Jurkat, Clone E6-1 (cell line): ENCODE results near the gene PRM1.

ENCODE experiments used
- DNase-seq: peaks from one replicate; pipeline ENCODE4 v3.0.0-alpha.2; 2011; ENCODE audit warnings: low read depth, low spot score
- H3K4me3 ChIP-seq: 2 replicates; pipeline ENCODE4 v1.5.1; 2011; ENCODE audit warnings: mild to moderate bottlenecking, low read length, control low read depth, moderate library complexity

PRM1 gene

GRCh38 chr16:11258553-11259492 lies 22.3 kb downstream of the PRM1 start:
- no peak overlapping the region for H3K4me3 ChIP-seq

GRCh38 chr16:11257131-11257938 lies 23.8 kb downstream of the PRM1 start:
- DNase-seq: peak; percentile 52
- peak overlapping the region; percentile 81 for H3K4me3 ChIP-seq

More at GRCh38 chr16:11258553-11259492, 22.3 kb downstream of the PRM1 start:
- peak; percentile 79 for DNase-seq

DNA sequence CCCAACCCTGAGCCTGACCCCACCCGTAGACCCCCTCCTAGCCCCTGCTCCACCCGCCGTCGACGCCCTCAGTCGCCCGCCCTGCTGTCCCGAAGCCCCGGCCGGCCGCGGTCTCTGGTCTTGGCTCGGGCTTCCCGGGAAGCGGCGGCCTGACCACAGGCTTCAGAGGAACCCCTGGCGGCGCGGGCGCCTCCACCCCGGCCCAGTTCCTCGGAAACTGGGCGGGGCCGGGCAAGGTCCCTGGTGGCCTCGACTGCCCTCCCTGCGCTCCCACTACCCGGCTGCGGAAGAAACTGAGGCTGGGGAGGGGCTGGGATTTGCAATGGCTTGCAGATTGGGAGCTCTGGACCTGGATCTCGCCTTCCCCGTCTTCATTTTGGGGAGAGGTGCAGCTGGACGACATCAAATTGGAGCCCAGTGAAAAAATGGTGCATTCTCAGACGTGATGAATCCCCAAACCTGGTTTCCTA lies 24.4 kb downstream of the PRM1 start:
- DNase-seq: no peak
- peak overlapping the region; percentile 81 for H3K4me3 ChIP-seq

DNA sequence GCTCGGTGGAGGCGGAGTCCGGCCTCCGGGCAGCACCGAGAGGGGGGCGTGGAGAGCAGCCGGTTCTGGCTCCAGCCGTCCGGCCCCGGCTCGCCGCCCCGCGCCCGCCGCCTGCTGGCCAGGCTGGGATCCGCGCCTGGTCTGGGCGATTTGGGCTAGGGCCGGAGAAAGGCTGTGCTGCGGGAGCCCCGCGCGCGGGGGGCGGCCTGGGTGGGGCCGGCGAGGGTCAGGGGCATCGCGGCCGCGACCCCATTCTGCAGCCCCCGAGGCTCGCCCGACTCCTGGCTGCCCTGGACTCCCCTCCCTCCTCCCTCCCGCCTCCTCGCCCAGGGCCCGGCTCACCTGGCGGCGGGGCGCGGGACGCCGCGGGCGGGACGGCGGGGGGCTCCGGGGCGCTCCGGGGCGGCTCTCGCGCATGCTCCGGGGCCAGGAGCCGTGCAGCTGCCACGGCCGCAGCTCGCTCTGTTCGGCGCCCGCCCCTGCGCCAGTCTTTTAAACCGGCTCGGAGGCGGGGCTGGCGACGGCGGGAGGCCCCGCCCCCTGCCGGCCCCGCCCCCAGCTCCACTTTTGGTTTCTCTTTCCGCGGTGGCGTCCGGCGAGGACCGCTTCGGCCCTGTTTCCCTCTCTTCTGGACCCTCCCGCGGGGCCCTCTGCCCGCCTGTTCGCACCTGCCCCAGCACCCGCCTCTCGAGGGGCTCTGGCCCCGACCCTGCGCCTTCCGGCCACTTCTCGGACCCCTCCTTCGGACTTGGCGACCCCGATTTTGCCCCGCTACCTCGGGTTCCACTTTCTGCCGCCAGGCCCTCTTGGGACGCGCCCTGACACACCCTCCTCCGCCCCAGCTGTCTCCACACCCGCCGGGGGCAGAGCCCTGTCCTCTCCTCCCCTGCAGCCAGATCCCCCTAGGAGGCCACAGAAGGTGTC lies 25.1 kb downstream of the PRM1 start, which contains the start of gene SOCS1:
Gene SOCS1 (minus strand): TSS at position 468 of the 924 bp plus-strand sequence. CDS start 726 bp downstream, outside the sequence.
- DNase-seq: peak; percentile 66
- H3K4me3 ChIP-seq: peak within 1 kb of the TSS; percentile 81

- no peak for DNase-seq
- peak overlapping the region; percentile 58 for H3K4me3 ChIP-seq
Measured at GRCh38 chr16:11254913-11255736, 26.0 kb downstream of the PRM1 start.

DNA sequence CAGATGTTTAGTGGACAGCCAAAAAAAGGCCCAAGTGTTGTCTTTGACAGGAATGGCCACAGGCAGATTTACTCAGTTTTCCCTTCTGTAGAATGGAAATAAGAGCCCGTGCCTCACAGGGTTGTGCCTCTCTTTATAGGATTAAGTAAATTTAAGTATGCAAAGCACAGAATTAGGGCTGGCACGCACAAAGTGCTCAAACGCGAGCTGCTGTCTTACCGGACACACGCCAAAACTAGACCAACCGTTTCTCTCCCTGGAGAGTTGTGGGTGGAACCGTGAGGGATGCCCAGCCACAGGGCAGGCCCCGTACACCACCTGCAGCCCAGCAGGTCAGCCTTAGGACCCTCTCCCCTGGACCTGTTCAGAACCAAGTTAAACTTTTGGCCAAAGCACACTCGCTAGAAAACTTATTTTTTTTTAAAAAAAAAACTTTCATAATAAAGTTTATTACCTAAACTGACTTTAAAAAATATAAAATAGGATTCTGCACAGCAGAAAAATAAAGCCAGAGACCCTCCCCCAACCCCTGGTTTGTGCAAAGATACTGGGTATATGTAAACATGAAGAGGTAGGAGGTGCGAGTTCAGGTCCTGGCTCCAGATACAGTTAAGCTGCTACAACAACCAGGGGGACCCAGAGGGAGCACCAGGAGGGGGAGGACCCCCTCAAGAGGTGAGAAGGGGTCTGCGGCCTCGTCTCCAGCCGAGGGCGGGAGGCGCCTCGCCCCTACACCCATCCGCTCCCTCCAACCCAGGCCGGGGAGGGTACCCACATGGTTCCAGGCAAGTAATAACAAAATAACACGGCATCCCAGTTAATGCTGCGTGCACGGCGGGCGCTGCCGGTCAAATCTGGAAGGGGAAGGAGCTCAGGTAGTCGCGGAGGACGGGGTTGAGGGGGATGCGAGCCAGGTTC lies 26.9 kb downstream of the PRM1 start:
- no peak overlapping the region for H3K4me3 ChIP-seq
- DNase-seq: no peak

DNA sequence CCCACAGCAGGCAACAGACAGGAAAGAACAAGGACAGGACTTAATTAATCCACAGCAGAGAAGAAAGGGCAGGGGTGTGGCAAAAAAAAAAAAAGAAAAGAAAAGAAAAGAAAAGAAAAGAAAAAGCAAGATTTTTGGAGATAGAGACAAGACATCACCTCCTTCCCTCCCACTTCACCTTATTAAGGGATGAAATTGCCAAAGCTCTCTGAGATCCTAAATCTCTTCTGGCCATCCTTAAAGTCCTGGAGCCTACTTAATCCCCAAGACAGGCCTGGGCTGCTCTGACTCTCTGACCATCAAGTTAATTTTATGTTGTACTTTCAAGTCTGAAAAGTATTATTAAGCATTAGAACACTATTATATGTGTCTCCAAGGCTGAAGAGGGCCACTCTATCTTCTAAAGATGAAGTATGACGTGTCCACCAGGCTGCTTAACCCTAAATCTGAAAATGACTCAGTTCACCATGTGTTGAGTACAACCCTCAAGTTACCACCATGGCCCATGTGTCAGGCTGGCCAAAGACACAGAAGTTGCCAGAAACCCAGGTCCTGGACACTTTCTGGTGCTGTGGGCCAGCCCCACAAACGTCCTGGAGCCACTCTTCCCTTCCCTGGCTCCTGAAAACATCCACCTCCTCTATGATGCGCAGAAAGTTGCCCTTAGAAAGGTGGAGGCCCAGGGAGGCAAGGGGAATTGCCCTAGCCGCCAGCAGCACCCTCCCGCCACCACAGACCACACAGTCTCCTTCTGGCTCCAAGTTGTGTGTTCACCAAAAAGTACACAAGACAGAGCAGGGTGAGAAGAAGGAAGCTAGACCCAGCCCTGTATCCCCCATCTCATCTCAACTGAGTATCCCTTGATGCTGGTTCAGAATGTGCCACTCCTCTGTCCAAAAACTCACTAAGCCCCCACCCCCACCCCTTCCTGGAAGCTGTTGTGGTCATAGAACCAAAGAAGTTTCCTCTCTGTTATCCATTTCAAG lies 27.8 kb downstream of the PRM1 start:
- DNase-seq: no peak
- no peak overlapping the region for H3K4me3 ChIP-seq

GRCh38 chr16:11252482-11252931 lies 28.6 kb downstream of the PRM1 start:
- no peak for DNase-seq
- H3K4me3 ChIP-seq: no peak overlapping the region

GRCh38 chr16:11251525-11252481 lies 29.3 kb downstream of the PRM1 start:
- H3K4me3 ChIP-seq: no peak overlapping the region
- DNase-seq: peak; percentile 60

GRCh38 chr16:11250786-11251524 lies 30.2 kb downstream of the PRM1 start:
- no peak overlapping the region for H3K4me3 ChIP-seq
- DNase-seq: no peak

GRCh38 chr16:11250091-11250785 lies 30.9 kb downstream of the PRM1 start:
- DNase-seq: no peak
- H3K4me3 ChIP-seq: no peak overlapping the region

DNA sequence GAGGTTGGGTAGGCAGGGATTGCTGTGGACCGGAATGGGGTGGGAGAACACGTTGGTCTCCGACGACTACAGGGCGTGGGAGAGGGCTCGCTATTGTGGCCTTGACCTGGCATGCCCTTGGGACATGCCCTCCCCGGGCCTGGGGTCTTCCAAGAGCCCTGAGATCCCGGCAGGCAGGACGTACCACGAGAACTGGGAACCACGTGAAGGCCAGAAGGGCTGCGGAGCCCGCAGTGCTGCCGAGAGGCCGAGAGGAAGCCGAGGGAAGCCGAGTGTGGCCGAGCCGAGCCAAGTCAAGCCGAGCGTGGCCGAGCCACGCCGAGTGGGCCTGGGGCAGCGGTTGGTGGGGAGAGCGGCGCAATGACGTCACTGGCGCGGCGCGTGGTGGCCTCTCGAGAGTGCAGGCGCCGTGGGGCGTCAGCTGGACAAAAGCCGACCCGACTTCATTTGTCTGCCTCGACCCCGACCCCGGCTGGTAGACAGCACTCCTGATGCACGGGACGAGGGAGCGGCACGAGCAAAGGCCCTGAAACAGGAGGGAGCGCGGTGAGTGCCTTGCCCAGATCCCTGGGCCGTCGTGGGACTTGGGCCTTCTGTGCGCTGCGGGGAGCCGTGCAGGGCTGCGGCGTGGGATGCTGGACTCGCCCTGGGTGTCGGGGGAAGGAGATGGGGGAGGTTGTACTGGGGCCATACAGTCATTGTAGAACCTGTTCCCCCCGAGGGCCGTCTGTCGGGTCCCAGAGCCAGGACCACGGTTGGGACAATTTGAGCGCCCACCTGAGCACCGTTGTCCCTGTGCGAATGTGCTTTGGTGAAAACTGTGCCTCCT lies 31.7 kb downstream of the PRM1 start:
- DNase-seq: no peak
- H3K4me3 ChIP-seq: no peak overlapping the region

- no peak for DNase-seq
- no peak overlapping the region for H3K4me3 ChIP-seq
Measured at GRCh38 chr16:11248133-11248532, 33.0 kb downstream of the PRM1 start.
